Measurements from ENCODE around the gene CHRM2.

- TF ChIP-seq CTCF (conservative IDR thresholded peaks at IDR 0.05; ENCODE audit: low read depth in 2 of 2) (no peak), POLR2AphosphoS5 (IDR thresholded peaks at IDR 0.05; ENCODE audit: low read depth) (no peak), REST (IDR thresholded peaks at IDR 0.05; ENCODE audit: unreplicated experiment) (no peak)
Measured at GRCh38 chr7:137009404-137009803, 141.0 kb downstream of the CHRM2 start.
